ENCODE results near the gene DOCK6. TPM values are rescaled to one million over a fixed set of nuclear protein-coding genes. Genes with fewer than 3 reads are reported as not detected.

Gene DOCK6
- total RNA-seq, 1 experiment from 2014 or later = 82.4 TPM

DNA sequence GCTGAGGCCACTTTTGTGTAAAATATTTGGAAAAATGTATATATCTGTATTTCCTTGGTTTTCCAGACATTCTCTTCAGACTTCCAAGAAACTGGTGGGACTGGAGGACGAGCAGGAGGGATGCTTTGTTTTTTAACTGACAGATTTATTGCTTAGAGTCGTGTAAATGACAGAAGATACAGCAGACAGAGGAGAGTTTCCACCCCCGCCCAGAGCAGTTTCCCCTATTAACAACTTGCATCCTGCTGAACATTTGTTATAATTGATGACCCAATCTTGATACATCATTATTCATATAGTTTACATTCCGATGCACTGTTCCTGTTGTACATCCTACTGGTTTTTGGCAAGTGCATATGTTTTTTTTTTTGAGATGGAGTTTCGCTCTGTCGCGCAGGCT lies 7.1 kb upstream of the DOCK6 start:
- H3K27me3 ChIP-seq (ENCODE audit: insufficient read depth, low read length) = no peaks in the 10 kb centered on the region
- TF ChIP-seq MAX (IDR thresholded peaks at IDR 0.05) = no peak
- no peak for TF ChIP-seq POLR2AphosphoS5 (IDR thresholded peaks at IDR 0.05; ENCODE audit: low read depth, low read length)
- no peak for TF ChIP-seq TCF7L2 (IDR thresholded peaks at IDR 0.05; ENCODE audit: borderline replicate concordance, extremely low read depth, insufficient read depth, insufficient read length)
- no peak for TF ChIP-seq ZFX (IDR thresholded peaks at IDR 0.05)
- TF ChIP-seq FOSL1 (IDR thresholded peaks at IDR 0.05; ENCODE audit: low read depth) = no peak
- no peaks in the 10 kb centered on the region for H3K9me3 ChIP-seq (ENCODE audit: control insufficient read depth in 1 of 2, insufficient read depth in 1 of 2, low read depth in 1 of 2, low read length in 2 of 2)
- H3K4me2 ChIP-seq (ENCODE audit: low read length) = no peak overlapping the region
- RAD21 ChIA-PET (ENCODE audit: low non-redundant PET in 1 of 2, low total read pairs in 2 of 2, uncharacterized antibody in 2 of 2, unreplicated experiment in 2 of 2) = no interaction called here
- H3K27ac ChIP-seq (ENCODE audit: low read depth, low read length) = no peak overlapping the region
- POLR2A ChIA-PET = no interaction called here
- H2AFZ ChIP-seq (ENCODE audit: low read depth, low read length, poor library complexity, severe bottlenecking) = no peak overlapping the region
- no peak overlapping the region for H3K9ac ChIP-seq (ENCODE audit: low read length)
- ATAC-seq = no peak
- CTCF ChIA-PET = no interaction called here
- no peak overlapping the region for H3K4me3 ChIP-seq (replicated peaks in 1 of 2; ENCODE audit: low read depth in 1 of 2, low read length in 2 of 2)
- no peak for DNase-seq (ENCODE audit: low read depth, low spot score)
- BruUV-seq (replicated peaks) = no TSS peak
- H4K20me1 ChIP-seq (ENCODE audit: insufficient read depth) = no peaks in the 10 kb centered on the region
- H3K79me2 ChIP-seq (ENCODE audit: insufficient read depth, low read length) = no peaks in the 10 kb centered on the region
- peaks cover 15 to 32% of the 10 kb centered on the region in 2 experiments for H3K4me1 ChIP-seq (ENCODE audit: control insufficient read depth in 1 of 2, insufficient read depth in 2 of 2, low read length in 2 of 2)
- no peaks in the 10 kb centered on the region for H3K36me3 ChIP-seq (ENCODE audit: control insufficient read depth in 1 of 2, insufficient read depth in 2 of 2, low read length in 2 of 2)
- no peaks in the 10 kb centered on the region for H3K9me2 ChIP-seq (ENCODE audit: insufficient read depth)
- intact Hi-C loops (cut with micrococcal nuclease) = no loop called here

- H3K4me3 ChIP-seq (replicated peaks in 1 of 2; ENCODE audit: low read depth in 1 of 2, low read length in 2 of 2) = no peak overlapping the region
- H3K4me1 ChIP-seq (ENCODE audit: control insufficient read depth in 1 of 2, insufficient read depth in 2 of 2, low read length in 2 of 2) = peaks cover 18 to 36% of the 10 kb centered on the region in 2 experiments
- no peak overlapping the region for H3K27ac ChIP-seq (ENCODE audit: low read depth, low read length)
- CTCF ChIA-PET = no interaction called here
- no peaks in the 10 kb centered on the region for H3K9me3 ChIP-seq (ENCODE audit: control insufficient read depth in 1 of 2, insufficient read depth in 1 of 2, low read depth in 1 of 2, low read length in 2 of 2)
- BruUV-seq (replicated peaks) = no TSS peak
- H3K79me2 ChIP-seq (ENCODE audit: insufficient read depth, low read length) = no peaks in the 10 kb centered on the region
- H2AFZ ChIP-seq (ENCODE audit: low read depth, low read length, poor library complexity, severe bottlenecking) = no peak overlapping the region
- H3K9me2 ChIP-seq (ENCODE audit: insufficient read depth) = no peaks in the 10 kb centered on the region
- H3K36me3 ChIP-seq (ENCODE audit: control insufficient read depth in 1 of 2, insufficient read depth in 2 of 2, low read length in 2 of 2) = no peaks in the 10 kb centered on the region
- no peak overlapping the region for H3K4me2 ChIP-seq (ENCODE audit: low read length)
- no peak for ATAC-seq
- no peak for DNase-seq (ENCODE audit: low read depth, low spot score)
- RAD21 ChIA-PET (ENCODE audit: low non-redundant PET in 1 of 2, low total read pairs in 2 of 2, uncharacterized antibody in 2 of 2, unreplicated experiment in 2 of 2) = no interaction called here
- POLR2A ChIA-PET = no interaction called here
- H3K9ac ChIP-seq (ENCODE audit: low read length) = no peak overlapping the region
- intact Hi-C loops (cut with micrococcal nuclease) = no loop called here
- TF ChIP-seq, protein P1, sequence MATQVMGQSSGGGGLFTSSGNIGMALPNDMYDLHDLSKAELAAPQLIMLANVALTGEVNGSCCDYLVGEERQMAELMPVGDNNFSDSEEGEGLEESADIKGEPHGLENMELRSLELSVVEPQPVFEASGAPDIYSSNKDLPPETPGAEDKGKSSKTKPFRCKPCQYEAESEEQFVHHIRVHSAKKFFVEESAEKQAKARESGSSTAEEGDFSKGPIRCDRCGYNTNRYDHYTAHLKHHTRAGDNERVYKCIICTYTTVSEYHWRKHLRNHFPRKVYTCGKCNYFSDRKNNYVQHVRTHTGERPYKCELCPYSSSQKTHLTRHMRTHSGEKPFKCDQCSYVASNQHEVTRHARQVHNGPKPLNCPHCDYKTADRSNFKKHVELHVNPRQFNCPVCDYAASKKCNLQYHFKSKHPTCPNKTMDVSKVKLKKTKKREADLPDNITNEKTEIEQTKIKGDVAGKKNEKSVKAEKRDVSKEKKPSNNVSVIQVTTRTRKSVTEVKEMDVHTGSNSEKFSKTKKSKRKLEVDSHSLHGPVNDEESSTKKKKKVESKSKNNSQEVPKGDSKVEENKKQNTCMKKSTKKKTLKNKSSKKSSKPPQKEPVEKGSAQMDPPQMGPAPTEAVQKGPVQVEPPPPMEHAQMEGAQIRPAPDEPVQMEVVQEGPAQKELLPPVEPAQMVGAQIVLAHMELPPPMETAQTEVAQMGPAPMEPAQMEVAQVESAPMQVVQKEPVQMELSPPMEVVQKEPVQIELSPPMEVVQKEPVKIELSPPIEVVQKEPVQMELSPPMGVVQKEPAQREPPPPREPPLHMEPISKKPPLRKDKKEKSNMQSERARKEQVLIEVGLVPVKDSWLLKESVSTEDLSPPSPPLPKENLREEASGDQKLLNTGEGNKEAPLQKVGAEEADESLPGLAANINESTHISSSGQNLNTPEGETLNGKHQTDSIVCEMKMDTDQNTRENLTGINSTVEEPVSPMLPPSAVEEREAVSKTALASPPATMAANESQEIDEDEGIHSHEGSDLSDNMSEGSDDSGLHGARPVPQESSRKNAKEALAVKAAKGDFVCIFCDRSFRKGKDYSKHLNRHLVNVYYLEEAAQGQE (IDR thresholded peaks at IDR 0.05; ENCODE audit: low read depth) = no peak
- no peak for TF ChIP-seq SP1 (IDR thresholded peaks at IDR 0.05; ENCODE audit: low read depth)
- no peak for TF ChIP-seq CEBPB (IDR thresholded peaks at IDR 0.05; ENCODE audit: low read depth)
- TF ChIP-seq FOSL1 (IDR thresholded peaks at IDR 0.05; ENCODE audit: low read depth) = no peak
- TF ChIP-seq EZH2phosphoT487 (IDR thresholded peaks at IDR 0.05; ENCODE audit: borderline replicate concordance) = no peak
- TF ChIP-seq ATF3 (IDR thresholded peaks at IDR 0.05) = no peak
- no peak for TF ChIP-seq POLR2AphosphoS5 (IDR thresholded peaks at IDR 0.05; ENCODE audit: low read depth, low read length)
- TF ChIP-seq ZBTB33 (IDR thresholded peaks at IDR 0.05; ENCODE audit: extremely low read depth, insufficient replicate concordance, low read length) = no peak
- TF ChIP-seq YY1 (IDR thresholded peaks at IDR 0.05; ENCODE audit: extremely low read depth, insufficient replicate concordance, low read depth, low read length) = no peak
- no peak for TF ChIP-seq JUND (IDR thresholded peaks at IDR 0.05)
- TF ChIP-seq SIN3A (IDR thresholded peaks at IDR 0.05; ENCODE audit: low read depth) = no peak
- H4K20me1 ChIP-seq (ENCODE audit: insufficient read depth) = no peaks in the 10 kb centered on the region
- H3K27me3 ChIP-seq (ENCODE audit: insufficient read depth, low read length) = no peaks in the 10 kb centered on the region
Observed at GRCh38 chr19:11268783-11269267, 6.5 kb upstream of the DOCK6 start.
